CD4-positive, alpha-beta T cell treated with Interleukin-4 for 1 hour (primary cell): ENCODE data around the gene DNAJC27.

Experiments
- DNase-seq, 2 donors: peaks; one replicate each; pipeline ENCODE4 v3.0.0-alpha.2; 2020 to 2022

Gene DNAJC27

DNA sequence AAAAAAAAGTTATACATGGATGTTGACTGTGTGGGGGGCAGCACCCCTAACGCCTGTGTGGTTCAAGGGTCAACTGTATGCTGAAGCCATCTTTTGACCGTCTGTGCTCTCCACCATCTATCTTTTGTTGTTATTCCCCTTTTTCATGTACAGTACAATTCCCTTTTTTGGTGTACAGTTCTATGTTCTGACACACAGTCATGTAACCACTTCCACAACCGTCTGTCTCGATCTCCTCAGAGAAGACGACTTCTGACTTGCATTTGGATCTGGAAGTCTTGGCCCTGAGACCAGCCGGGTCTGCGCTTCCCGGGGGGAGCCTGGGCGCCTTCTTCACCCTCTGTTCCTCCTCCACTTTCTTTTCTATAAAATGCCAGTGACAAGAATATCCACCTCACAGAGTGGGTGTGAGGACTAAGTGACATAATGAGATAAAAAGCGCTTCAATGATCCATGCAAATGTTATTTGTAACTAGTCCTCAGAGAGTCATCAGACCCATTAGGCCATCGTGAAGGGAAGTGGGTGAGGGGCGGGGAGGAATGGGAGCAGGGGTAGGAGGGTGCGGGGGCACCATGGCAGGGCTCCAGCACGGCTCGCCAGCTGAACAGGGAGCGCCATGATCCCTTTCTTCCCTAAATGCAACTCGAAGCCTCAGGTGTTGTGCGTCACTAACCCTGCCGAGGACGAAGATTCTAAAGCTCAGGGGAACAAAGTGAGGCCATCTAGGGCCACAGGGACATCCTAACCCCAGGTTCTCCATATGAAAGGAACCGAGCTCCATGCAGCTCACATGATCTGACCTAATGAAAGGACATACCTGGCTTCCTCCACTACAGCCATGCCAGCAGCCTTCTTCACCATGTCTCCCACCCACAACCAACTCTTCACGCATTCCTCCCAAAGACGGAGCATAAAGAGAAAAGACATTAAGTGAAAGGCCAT, 68.3 kb downstream of the DNAJC27 start:
- no peak for DNase-seq

DNA sequence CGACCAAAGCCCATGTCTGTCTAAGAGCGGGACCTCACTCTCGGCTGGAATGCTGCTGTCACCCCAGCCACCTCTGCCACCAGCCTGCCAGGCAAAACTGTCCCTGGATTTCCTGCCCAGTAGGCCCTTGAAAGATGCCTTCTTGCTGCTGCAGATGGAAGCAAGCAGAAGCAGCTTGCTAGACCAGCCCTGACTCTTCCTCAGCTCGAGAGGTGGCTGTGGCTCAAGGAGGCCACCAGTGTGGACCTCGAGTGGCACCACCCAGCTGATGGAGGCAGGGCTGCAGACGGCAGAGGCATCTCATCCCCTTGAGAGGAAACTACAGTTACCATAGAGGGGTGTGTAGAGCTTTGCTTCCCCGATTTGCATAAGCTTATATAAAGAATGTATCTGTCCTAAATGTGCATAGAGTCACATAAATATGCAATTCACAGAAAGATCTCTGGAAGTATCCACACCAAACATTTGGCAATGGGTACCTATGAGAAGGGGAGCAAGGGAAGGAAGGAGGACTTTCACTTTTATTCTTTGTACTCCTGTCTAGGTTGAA, 72.3 kb downstream of the DNAJC27 start:
- no peak for DNase-seq

DNA sequence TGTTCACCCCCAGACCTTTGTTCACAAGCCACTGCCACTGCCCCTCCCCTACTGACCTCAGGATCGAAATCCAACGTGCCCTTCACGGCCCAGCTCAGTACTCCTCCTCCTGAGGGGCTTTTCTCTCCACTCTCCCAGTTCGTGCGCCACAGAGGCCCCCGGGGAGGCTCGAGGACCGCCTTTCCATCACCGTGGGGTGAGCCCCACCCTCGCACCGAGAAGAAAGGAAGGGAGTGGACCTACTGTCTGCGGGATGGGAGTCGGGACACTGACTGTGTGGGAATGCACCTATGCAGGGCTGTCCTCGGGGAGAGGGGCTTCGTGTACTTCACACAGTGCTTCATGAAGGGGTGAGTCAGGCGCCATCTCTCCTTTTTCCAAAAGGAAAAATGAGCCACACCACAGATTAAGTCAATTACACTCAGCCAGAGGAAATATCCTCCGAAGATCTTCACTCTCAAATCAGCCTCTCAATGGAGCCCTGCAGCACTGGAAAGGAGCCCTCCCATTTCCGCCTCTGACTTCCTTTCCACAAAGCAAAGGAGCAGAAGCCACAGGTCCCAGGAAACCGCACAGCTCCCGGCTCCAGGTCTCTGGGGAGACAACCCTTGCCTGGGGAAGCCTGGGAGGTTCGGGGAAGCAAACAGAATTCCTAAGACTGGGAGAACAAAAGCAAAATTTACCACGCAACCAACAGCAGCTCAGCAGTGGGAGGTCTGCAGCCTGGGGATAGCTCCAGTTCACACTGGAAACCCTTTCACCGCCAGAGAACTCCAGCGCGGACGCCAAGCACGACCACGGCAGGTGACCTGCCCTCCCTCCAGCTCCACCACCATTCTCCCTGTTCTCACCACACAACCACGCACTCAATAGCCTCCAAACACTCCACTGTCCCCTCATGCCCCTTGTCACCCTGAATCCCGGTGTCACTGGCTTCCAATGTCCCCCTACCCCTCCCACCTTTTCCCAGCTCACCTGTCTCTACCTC, 73.3 kb downstream of the DNAJC27 start:
- no peak for DNase-seq

DNA sequence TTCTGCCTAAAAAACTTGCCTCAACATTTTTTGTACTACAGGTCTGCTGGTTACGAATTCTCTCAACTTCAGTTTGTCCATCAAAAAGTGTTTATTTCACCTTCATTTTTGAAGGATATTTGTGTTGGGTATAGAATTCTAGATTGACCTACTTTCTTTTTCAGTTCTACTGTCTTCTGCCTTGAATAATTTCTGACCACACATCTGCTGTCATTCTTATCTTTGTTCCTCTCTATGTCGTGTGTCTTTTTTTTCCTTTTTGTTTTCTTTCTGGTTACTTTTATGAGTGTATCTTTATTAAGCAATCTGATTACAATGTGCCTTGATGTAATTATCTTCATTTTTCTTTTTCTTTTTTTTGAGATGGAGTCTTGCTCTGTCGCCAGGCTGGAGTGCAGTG, 77.0 kb downstream of the DNAJC27 start:
- DNase-seq = no peak

DNA sequence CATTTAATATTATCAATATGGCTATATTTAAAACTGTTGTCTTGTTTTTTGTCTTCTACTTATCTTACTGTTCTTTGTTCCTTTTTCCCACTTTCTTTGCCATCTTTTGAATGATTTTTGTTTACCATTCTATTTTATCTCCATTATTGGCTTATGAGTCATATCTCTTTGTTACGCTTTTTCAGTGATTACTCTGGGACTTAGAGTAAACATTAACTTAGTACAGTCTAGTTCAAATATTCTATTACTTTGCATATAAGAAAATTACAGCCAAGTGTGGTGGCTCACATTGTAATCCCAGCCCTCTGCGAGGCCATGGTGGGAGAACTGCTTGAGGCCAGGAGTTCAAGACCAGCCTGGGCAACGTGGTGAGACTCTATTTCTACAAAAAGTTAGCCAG, 77.8 kb downstream of the DNAJC27 start:
- DNase-seq = no peak
